PC-9 (cell line): ENCODE results near the gene KCNK15. TPM values are rescaled to one million over a fixed set of nuclear protein-coding genes. Genes with fewer than 3 reads are reported as not detected.

ENCODE experiments used
- BruUV-seq: library from RNA; stranded (reverse); fragments of 400-500 nt; replicated peaks from 2 replicates; lab custom pipeline; 2021; lab: Mats Ljungman, UMichigan
- CTCF ChIA-PET: fragments of 300-600 bp; sonication (Branson Sonifier 250); formaldehyde crosslinking; loops from one replicate; lab custom pipeline; 2022; ENCODE audit warnings: antibody characterized with exemption; lab: Charles Lee
- POLR2A ChIA-PET: fragments of 300-600 bp; sonication (Branson Sonifier 250); formaldehyde crosslinking; loops from one replicate; lab custom pipeline; 2022; ENCODE audit warnings: antibody characterized with exemption; ENCODE audit not compliant: unreplicated experiment; lab: Charles Lee
- DNase-seq, 2 experiments: peaks; one replicate each; pipeline versions ENCODE4 v3.0.0 to v3.0.0-alpha.2; 2015 to 2022; ENCODE audit warnings: mixed read lengths in 1 of 2
- H2AFZ ChIP-seq: fragments of 200-600 bp; sonication (generic); 2 replicates; pipeline ENCODE4 v1.8.1; 2017; ENCODE audit warnings: antibody characterized with exemption
- H3F3A ChIP-seq: fragments of 200-600 bp; sonication (generic); 2 replicates; pipeline ENCODE4 v1.8.1; 2017; ENCODE audit warnings: antibody characterized with exemption, mild to moderate bottlenecking, low read depth; ENCODE audit not compliant: insufficient read depth
- H3K27ac ChIP-seq: fragments of 200-600 bp; sonication (generic); 2 replicates; pipeline ENCODE4 v1.6.1; 2016; ENCODE audit warnings: mixed run types
- H3K27me3 ChIP-seq: fragments of 200-600 bp; sonication (generic); 2 replicates; pipeline ENCODE4 v1.6.1; 2016; ENCODE audit warnings: low read depth, mixed run types; ENCODE audit not compliant: insufficient read depth
- H3K36me3 ChIP-seq: fragments of 200-600 bp; sonication (generic); 2 replicates; pipeline ENCODE4 v1.6.1; 2016; ENCODE audit warnings: low read depth, mixed run types
- H3K4me1 ChIP-seq: fragments of 200-600 bp; sonication (generic); replicated peaks from 2 replicates; pipeline ENCODE4 v1.6.1; 2016; ENCODE audit warnings: mixed run types; ENCODE audit not compliant: insufficient read depth
- H3K4me2 ChIP-seq: fragments of 200-600 bp; sonication (generic); 2 replicates; pipeline ENCODE4 v1.6.1; 2017; ENCODE audit warnings: mixed run types
- H3K4me3 ChIP-seq: fragments of 200-600 bp; sonication (generic); 2 replicates; pipeline ENCODE4 v1.6.1; 2016; ENCODE audit warnings: mixed run types
- H3K79me2 ChIP-seq: fragments of 200-600 bp; sonication (generic); 2 replicates; pipeline ENCODE4 v1.6.1; 2017; ENCODE audit warnings: low read depth, mixed run types
- H3K9me2 ChIP-seq: fragments of 200-600 bp; sonication (generic); 2 replicates; pipeline ENCODE4 v1.8.1; 2017; ENCODE audit warnings: mild to moderate bottlenecking; ENCODE audit not compliant: insufficient read depth
- H3K9me3 ChIP-seq: fragments of 200-600 bp; sonication (generic); 2 replicates; pipeline ENCODE4 v1.8.1; 2016; ENCODE audit warnings: low read depth; ENCODE audit not compliant: insufficient read depth
- H4K20me1 ChIP-seq: fragments of 200-600 bp; sonication (generic); 2 replicates; pipeline ENCODE4 v1.8.1; 2017; ENCODE audit not compliant: insufficient read depth
- CTCF ChIP-seq: fragments of 200-600 bp; sonication (generic); conservative IDR thresholded peaks from 2 replicates; pipeline ENCODE4 v1.6.1; 2017; ENCODE audit warnings: mixed run types, antibody characterized with exemption, mild to moderate bottlenecking, moderate library complexity
- EZH2 ChIP-seq: fragments of 200-600 bp; sonication (generic); IDR thresholded peaks from 2 replicates; pipeline ENCODE4 v1.8.0; 2017; ENCODE audit warnings: antibody characterized with exemption, low read depth
- intact Hi-C: fragments of 100-400 bp; cut with micrococcal nuclease; formaldehyde crosslinking; loops from one replicate; pipeline ENCODE4 v1.10.0; 2022; ENCODE audit not compliant: unreplicated experiment
- total RNA-seq: library from RNA; stranded (reverse); gene quantifications from 2 replicates; pipeline ENCODE4 v1.2.3, GENCODE V29; 2021

KCNK15 gene
- total RNA-seq, 1 experiment from 2014 or later: 0.26 TPM

GRCh38 chr20:44714701-44715498 is 30.8 kb upstream of the KCNK15 start, which contains the start of gene CCN5:
Gene CCN5 (plus strand): TSS chr20:44715369. CDS start chr20:44715391, 22 bp downstream.
- no TSS peak for BruUV-seq
- H3K4me2 ChIP-seq: peak within 1 kb of the TSS; percentile 67
- no peaks in the 10 kb centered on the region for H3K27me3 ChIP-seq
- no peak within 1 kb of the TSS for H2AFZ ChIP-seq
- H3K9me3 ChIP-seq: no peaks in the 10 kb centered on the region
- H3K27ac ChIP-seq: no peak within 1 kb of the TSS
- no peak within 1 kb of the TSS; the same call in 1 of the 2 replicates for H3K4me3 ChIP-seq
- no peaks in the 10 kb centered on the region for H3K36me3 ChIP-seq
- ChIA-PET CTCF (interaction anchor here (1.0 to 2.1 kb wide), 2 partner anchors 17 to 33 kb away, joined by 4 to 11 read pairs; no protein-coding TSS in a partner anchor), POLR2A (no interaction called here)
- no peaks in the 10 kb centered on the region for H4K20me1 ChIP-seq
- intact Hi-C loops: loop anchor here (1.0 kb wide), 1 partner anchor 22 kb away; no protein-coding TSS in a partner anchor
- no peaks in the 10 kb centered on the region for H3K9me2 ChIP-seq
- DNase-seq: peak; percentile 81 to 89
- H3K79me2 ChIP-seq: no peaks in the 10 kb centered on the region
- peaks cover 9% of the 10 kb centered on the region for H3F3A ChIP-seq
- TF ChIP-seq EZH2 (no peak), CTCF (no peak)
- H3K4me1 ChIP-seq: peaks cover 18% of the 10 kb centered on the region

- BruUV-seq: no TSS peak
- DNase-seq: no peak
- H3K4me2 ChIP-seq: no peak overlapping the region
- peaks cover 15% of the 10 kb centered on the region for H3F3A ChIP-seq
- H3K9me3 ChIP-seq: no peaks in the 10 kb centered on the region
- no peak overlapping the region for H3K4me3 ChIP-seq
- ChIA-PET CTCF (interaction anchor here (2.1 kb wide), 1 partner anchor 17 kb away, joined by 11 read pairs; no protein-coding TSS in a partner anchor), POLR2A (no interaction called here)
- H4K20me1 ChIP-seq: no peaks in the 10 kb centered on the region
- TF ChIP-seq EZH2 (no peak), CTCF (no peak)
- H2AFZ ChIP-seq: no peak overlapping the region
- intact Hi-C loops: no loop called here
- no peaks in the 10 kb centered on the region for H3K79me2 ChIP-seq
- no peak overlapping the region for H3K27ac ChIP-seq
- no peaks in the 10 kb centered on the region for H3K27me3 ChIP-seq
- H3K9me2 ChIP-seq: no peaks in the 10 kb centered on the region
- H3K36me3 ChIP-seq: no peaks in the 10 kb centered on the region
- H3K4me1 ChIP-seq: peaks cover 26% of the 10 kb centered on the region
Measured at GRCh38 chr20:44715499-44716308, 30.0 kb upstream of the KCNK15 start.

GRCh38 chr20:44716309-44717106 is 29.2 kb upstream of the KCNK15 start:
- no TSS peak for BruUV-seq
- intact Hi-C loops: no loop called here
- no peaks in the 10 kb centered on the region for H3K9me2 ChIP-seq
- CTCF ChIA-PET: interaction anchor here (2.1 kb wide), 1 partner anchor 16 kb away, joined by 11 read pairs; no protein-coding TSS in a partner anchor
- H4K20me1 ChIP-seq: no peaks in the 10 kb centered on the region
- H3K79me2 ChIP-seq: no peaks in the 10 kb centered on the region
- peaks cover 34% of the 10 kb centered on the region for H3K4me1 ChIP-seq
- no peak overlapping the region for H2AFZ ChIP-seq
- no peak overlapping the region for H3K4me3 ChIP-seq
- no peak for TF ChIP-seq CTCF
- TF ChIP-seq EZH2: no peak
- H3K27me3 ChIP-seq: no peaks in the 10 kb centered on the region
- H3K9me3 ChIP-seq: no peaks in the 10 kb centered on the region
- no peak overlapping the region for H3K27ac ChIP-seq
- H3F3A ChIP-seq: peaks cover 23% of the 10 kb centered on the region
- no peaks in the 10 kb centered on the region for H3K36me3 ChIP-seq
- no peak for DNase-seq
- no peak overlapping the region for H3K4me2 ChIP-seq
- POLR2A ChIA-PET: interaction anchor here (1.0 kb wide), 1 partner anchor 11 kb away, joined by 4 read pairs; no protein-coding TSS in a partner anchor
